AG04450 (cell line): ENCODE measurements around the gene PLCH2. TPM values are rescaled to one million over a fixed set of nuclear protein-coding genes. Genes with fewer than 3 reads are reported as not detected.

ENCODE experiments used
- CTCF ChIA-PET: fragments of 300-600, 350-600 bp; formaldehyde crosslinking; extraction: SDS; loops from one replicate; lab custom pipeline; 2022; ENCODE audit warnings: antibody characterized with exemption, inconsistent platforms; lab: Charles Lee
- POLR2A ChIA-PET: fragments of 350-600 bp; formaldehyde crosslinking; extraction: SDS; loops from one replicate; lab custom pipeline; 2021; ENCODE audit warnings: antibody characterized with exemption, inconsistent platforms; lab: Yijun Ruan, JAX
- DNase-seq: peaks from one replicate; pipeline ENCODE4 v3.0.0-alpha.2; 2011; ENCODE audit warnings: low read depth, low spot score
- H3K27ac ChIP-seq: one replicate; pipeline ENCODE4 v1.5.1; 2012; ENCODE audit warnings: low read depth, low read length, control low read depth
- H3K27me3 ChIP-seq: one replicate; pipeline ENCODE4 v1.6.0; 2012; ENCODE audit warnings: low read length; ENCODE audit not compliant: control insufficient read depth, insufficient read depth
- H3K4me3 ChIP-seq: 2 replicates; pipeline ENCODE4 v1.5.1; 2011; ENCODE audit warnings: mild to moderate bottlenecking, low read depth, low read length, control low read depth
- H3K9me3 ChIP-seq: 2 replicates; pipeline ENCODE4 v1.5.1; 2012; ENCODE audit warnings: low read length; ENCODE audit not compliant: control insufficient read depth, insufficient read depth
- CTCF ChIP-seq: IDR thresholded peaks from 2 replicates; pipeline ENCODE4 v1.5.1; 2011; ENCODE audit warnings: low read depth, low read length, control low read depth, inconsistent platforms
- polyA plus RNA-seq: library from polyadenylated mRNA; depleted of rRNA; stranded (reverse); fragments of >200 nt; gene quantifications from 2 replicates; pipeline ENCODE4 v1.2.3, GENCODE V29; 2011

The PLCH2 gene
- polyA plus RNA-seq, 1 experiment: 0.06 TPM

GRCh38 chr1:2509589-2509988 lies 33.5 kb downstream of the PLCH2 start:
- no peaks in the 10 kb centered on the region; the same call in 1 of the 2 replicates for H3K9me3 ChIP-seq
- H3K27ac ChIP-seq: no peak overlapping the region
- no peak overlapping the region for H3K4me3 ChIP-seq
- ChIA-PET POLR2A (no interaction called here), CTCF (no interaction called here)
- peaks cover 2% of the 10 kb centered on the region for H3K27me3 ChIP-seq
- no peak for TF ChIP-seq CTCF
- no peak for DNase-seq

- H3K9me3 ChIP-seq: no peaks in the 10 kb centered on the region; the same call in 1 of the 2 replicates
- POLR2A ChIA-PET: no interaction called here
- CTCF ChIA-PET: no interaction called here
- no peak overlapping the region for H3K27ac ChIP-seq
- no peaks in the 10 kb centered on the region for H3K27me3 ChIP-seq
- H3K4me3 ChIP-seq: no peak overlapping the region
- TF ChIP-seq CTCF: no peak
- no peak for DNase-seq
Observed at GRCh38 chr1:2510366-2511155, 34.5 kb downstream of the PLCH2 start.

GRCh38 chr1:2512862-2513421 lies 36.9 kb downstream of the PLCH2 start:
- Histone ChIP-seq H3K27ac (no peak overlapping the region), H3K4me3 (no peak overlapping the region), H3K27me3 (no peaks in the 10 kb centered on the region), H3K9me3 (no peaks in the 10 kb centered on the region; the same call in 1 of the 2 replicates)
- CTCF ChIA-PET: no interaction called here
- DNase-seq: no peak
- TF ChIP-seq CTCF: no peak
- POLR2A ChIA-PET: no interaction called here

GRCh38 chr1:2513939-2514652 lies 38.0 kb downstream of the PLCH2 start:
- TF ChIP-seq CTCF: no peak
- Histone ChIP-seq H3K27me3 (no peaks in the 10 kb centered on the region), H3K27ac (no peak overlapping the region), H3K4me3 (no peak overlapping the region), H3K9me3 (no peaks in the 10 kb centered on the region; the same call in 1 of the 2 replicates)
- ChIA-PET POLR2A (no interaction called here), CTCF (interaction anchor here (0.6 kb wide), 1 partner anchor 121 kb away, joined by 3 read pairs; no protein-coding TSS in a partner anchor)
- DNase-seq: no peak
